Measurements from ENCODE around the gene COMTD1.

COMTD1 gene

GRCh38 chr10:75253281-75254220 lies 17.8 kb upstream of the COMTD1 start:
- no peaks in the 10 kb centered on the region for H3K27me3 ChIP-seq (replicated peaks; ENCODE audit: control insufficient read depth, insufficient read depth, low read length)
- no peak for TF ChIP-seq CTCF (IDR thresholded peaks at IDR 0.05; ENCODE audit: insufficient read depth, low read length, poor library complexity, severe bottlenecking)
- no peak for DNase-seq (ENCODE audit: extremely low read depth, insufficient read length)
- no peaks in the 10 kb centered on the region for H3K36me3 ChIP-seq (ENCODE audit: control insufficient read depth, insufficient read depth, low read length)
- H3K4me3 ChIP-seq (replicated peaks; ENCODE audit: low read depth, low read length), result no peak overlapping the region

- H3K36me3 ChIP-seq (ENCODE audit: control insufficient read depth, insufficient read depth, low read length), result no peaks in the 10 kb centered on the region
- TF ChIP-seq CTCF (IDR thresholded peaks at IDR 0.05; ENCODE audit: insufficient read depth, low read length, poor library complexity, severe bottlenecking), result no peak
- no peak for DNase-seq (ENCODE audit: extremely low read depth, insufficient read length)
Measured at GRCh38 chr10:75250934-75251333, 15.2 kb upstream of the COMTD1 start.

GRCh38 chr10:75247797-75248196 lies 12.0 kb upstream of the COMTD1 start:
- H3K27me3 ChIP-seq (replicated peaks; ENCODE audit: control insufficient read depth, insufficient read depth, low read length), result no peaks in the 10 kb centered on the region
- no peak for TF ChIP-seq CTCF (IDR thresholded peaks at IDR 0.05; ENCODE audit: insufficient read depth, low read length, poor library complexity, severe bottlenecking)
- H3K4me3 ChIP-seq (replicated peaks; ENCODE audit: low read depth, low read length), result no peak overlapping the region
- DNase-seq (ENCODE audit: extremely low read depth, insufficient read length), result no peak
- no peaks in the 10 kb centered on the region for H3K36me3 ChIP-seq (ENCODE audit: control insufficient read depth, insufficient read depth, low read length)

More at GRCh38 chr10:75250934-75251333, 15.2 kb upstream of the COMTD1 start:
- H3K27me3 ChIP-seq (replicated peaks; ENCODE audit: control insufficient read depth, insufficient read depth, low read length), result no peaks in the 10 kb centered on the region
- no peak overlapping the region for H3K4me3 ChIP-seq (replicated peaks; ENCODE audit: low read depth, low read length)

- H3K27me3 ChIP-seq (replicated peaks; ENCODE audit: control insufficient read depth, insufficient read depth, low read length), result no peaks in the 10 kb centered on the region
- DNase-seq (ENCODE audit: extremely low read depth, insufficient read length), result no peak
- no peak for TF ChIP-seq CTCF (IDR thresholded peaks at IDR 0.05; ENCODE audit: insufficient read depth, low read length, poor library complexity, severe bottlenecking)
- H3K4me3 ChIP-seq (replicated peaks; ENCODE audit: low read depth, low read length), result no peak overlapping the region
- no peaks in the 10 kb centered on the region for H3K36me3 ChIP-seq (ENCODE audit: control insufficient read depth, insufficient read depth, low read length)
Measured at GRCh38 chr10:75246506-75246905, 10.7 kb upstream of the COMTD1 start.

- H3K4me3 ChIP-seq (replicated peaks; ENCODE audit: low read depth, low read length), result no peak overlapping the region
- no peaks in the 10 kb centered on the region for H3K27me3 ChIP-seq (replicated peaks; ENCODE audit: control insufficient read depth, insufficient read depth, low read length)
- DNase-seq (ENCODE audit: extremely low read depth, insufficient read length), result no peak
- H3K36me3 ChIP-seq (ENCODE audit: control insufficient read depth, insufficient read depth, low read length), result no peaks in the 10 kb centered on the region
- no peak for TF ChIP-seq CTCF (IDR thresholded peaks at IDR 0.05; ENCODE audit: insufficient read depth, low read length, poor library complexity, severe bottlenecking)
Measured at GRCh38 chr10:75245354-75246250, 9.8 kb upstream of the COMTD1 start.

Data from GM06990 (cell line).